GM12878 (cell line): ENCODE measurements around the gene LTBP4. TPM values are rescaled to one million over a fixed set of nuclear protein-coding genes. Genes with fewer than 3 reads are reported as not detected.
A peak's percentile ranks its signal among the peaks of the same experiment; 100 is the strongest.
"Not testable (repeated sequence)": the region's sequence is repeated elsewhere in the genome, so short reads cannot be mapped to it uniquely, and the experiment has no call there.

ENCODE experiments used
- ATAC-seq: fragments of 200-7000 bp; cut with Tn5 transposase; 3 replicates; pipeline ENCODE4 v1.9.1; 2020; ENCODE audit warnings: mild to moderate bottlenecking, moderate library complexity
- BruUV-seq: library from RNA; stranded (reverse); fragments of 400-500 nt; replicated peaks from 2 replicates; lab custom pipeline; 2021; lab: Mats Ljungman, UMichigan
- CTCF ChIA-PET: fragments of 300-600 bp; sonication (Branson Sonifier 250); formaldehyde crosslinking; extraction: SDS; loops from one replicate; lab custom pipeline; 2021; ENCODE audit warnings: inconsistent platforms; lab: Yijun Ruan, JAX
- POLR2A ChIA-PET: fragments of 350-600 bp; formaldehyde crosslinking; extraction: SDS; loops from one replicate; lab custom pipeline; 2021; ENCODE audit warnings: inconsistent platforms; lab: Charles Lee
- RAD21 ChIA-PET: fragments of 300-600 bp; sonication (Branson Sonifier 250); formaldehyde crosslinking; loops from one replicate; lab custom pipeline; 2023; ENCODE audit warnings: antibody characterized with exemption; ENCODE audit not compliant: unreplicated experiment; lab: Charles Lee
- SMC1A ChIA-PET: fragments of 300-600 bp; sonication (Branson Sonifier 250); formaldehyde crosslinking; loops from one replicate; lab custom pipeline; 2023; ENCODE audit not compliant: unreplicated experiment, uncharacterized antibody; lab: Charles Lee
- DNase-seq: peaks from one replicate; pipeline ENCODE4 v3.0.0-alpha.2; 2011; ENCODE audit warnings: low read depth, low spot score
- FAIRE-seq: peaks from 3 replicates; lab custom pipeline; 2011; peaks lifted over from hg19 to GRCh38; lab: Jason Lieb, UNC
- H2AFZ ChIP-seq: 2 replicates; pipeline ENCODE4 v1.6.0; 2011; ENCODE audit warnings: low read depth, low read length, control low read depth; ENCODE audit not compliant: control insufficient read depth
- H3K27ac ChIP-seq: 2 replicates; pipeline ENCODE4 v1.5.1; 2011; ENCODE audit warnings: control low read depth; ENCODE audit not compliant: control insufficient read depth, insufficient read depth
- H3K27me3 ChIP-seq, 2 experiments: replicated peaks in 1 of 2; 2 replicates each; pipeline versions ENCODE4 v1.6.0 to v1.6.1; 2011; ENCODE audit warnings: low read length in 1 of 2; ENCODE audit not compliant: control insufficient read depth in 2 of 2, insufficient read depth in 2 of 2
- H3K36me3 ChIP-seq, 2 experiments: 2 replicates each; pipeline ENCODE4 v1.5.1; 2011; ENCODE audit warnings: low read length in 1 of 2; ENCODE audit not compliant: control insufficient read depth in 2 of 2, insufficient read depth in 2 of 2
- H3K4me1 ChIP-seq: 2 replicates; pipeline ENCODE4 v1.6.1; 2011; ENCODE audit warnings: mild to moderate bottlenecking, low read length, moderate library complexity, mixed read lengths; ENCODE audit not compliant: control insufficient read depth, insufficient read depth
- H3K4me2 ChIP-seq: 2 replicates; pipeline ENCODE4 v1.6.0; 2011; ENCODE audit warnings: control low read depth; ENCODE audit not compliant: control insufficient read depth, insufficient read depth
- H3K4me3 ChIP-seq: fragments of 200-600 bp; sonication (generic); 2 replicates; pipeline ENCODE4 v1.5.1; 2016
- H3K79me2 ChIP-seq: 2 replicates; pipeline ENCODE4 v1.6.0; 2011; ENCODE audit warnings: low read length; ENCODE audit not compliant: control insufficient read depth, insufficient read depth
- H3K9ac ChIP-seq: 2 replicates; pipeline ENCODE4 v1.8.0; 2011; ENCODE audit warnings: low read length, control low read depth, mixed read lengths; ENCODE audit not compliant: control insufficient read depth, insufficient read depth
- H3K9me3 ChIP-seq: replicated peaks from 3 replicates; pipeline ENCODE4 v1.5.1; 2011; ENCODE audit warnings: mild to moderate bottlenecking, low read length; ENCODE audit not compliant: control insufficient read depth, insufficient read depth
- H4K20me1 ChIP-seq: 2 replicates; pipeline ENCODE4 v1.6.0; 2011; ENCODE audit not compliant: control insufficient read depth, insufficient read depth
- FOS ChIP-seq: IDR thresholded peaks from 3 replicates; pipeline ENCODE4 v1.6.1; 2011; ENCODE audit warnings: borderline replicate concordance; ENCODE audit not compliant: insufficient read length; ENCODE audit errors: extremely low read depth
- NFYB ChIP-seq: IDR thresholded peaks from 2 replicates; pipeline ENCODE4 v1.6.1; 2011; ENCODE audit warnings: low read depth, mild to moderate bottlenecking, low read length, improper control_type of control experiment, moderate library complexity; ENCODE audit not compliant: insufficient read depth
- RAD51 ChIP-seq: fragments of 450-650 bp; IDR thresholded peaks from 2 replicates; pipeline ENCODE4 v1.6.1; 2016; ENCODE audit warnings: moderate library complexity, mild to moderate bottlenecking, inconsistent platforms
- WGBS: methylation state at CpG from one replicate; pipeline ENCODE4 v1.1.6; 2016; ENCODE audit warnings: low lambda C conversion rate; ENCODE audit not compliant: insufficient replicate concordance, insufficient coverage; ENCODE audit errors: missing lambda C conversion rate; 5-methylcytosine and 5-hydroxymethylcytosine counted together
- in situ Hi-C: fragments of 300-500 bp; cut with MboI; formaldehyde crosslinking; loops from 9 replicates; pipeline ENCODE4 v1.14.3; 2018; ENCODE audit warnings: mixed read lengths
- intact Hi-C: fragments of 100-400 bp; cut with micrococcal nuclease; formaldehyde crosslinking; loops from one replicate; pipeline ENCODE4 v1.14.2; 2022; ENCODE audit not compliant: unreplicated experiment
- polyA plus RNA-seq, 11 experiments: library from polyadenylated mRNA; depleted of rRNA in 4 of 11; unstranded in 6 of 11; stranded (reverse) in 5 of 11; fragments of >200 nt; fragmentation: Nextera tagmentation in 4 of 11; fragmentation: Illumina TruSeq in 1 of 11; extraction: Ambion mirVana in 4 of 11; extraction: Trizol in 1 of 11; gene quantifications; 1 replicate in 1 of 11; 2 replicates in 10 of 11; pipeline versions ENCODE4 v1.2.1 to v1.2.3, GENCODE V29; 2011 to 2016; ENCODE audit warnings: inconsistent platforms in 2 of 11, missing spikeins in 2 of 11, low read depth in 1 of 11
- total RNA-seq, 4 experiments: library from RNA; depleted of rRNA in 3 of 4; stranded (reverse); fragments of >200 nt in 3 of 4; fragmentation: Illumina TruSeq in 1 of 4; extraction: Trizol in 1 of 4; gene quantifications; 2 replicates each; pipeline versions ENCODE4 v1.2.1 to v1.2.3, GENCODE V29; 2013 to 2021
- TF ChIP-seq, protein P1 (sequence below): IDR thresholded peaks from 2 replicates; pipeline ENCODE4 v1.6.1; 2011; ENCODE audit warnings: borderline replicate concordance, low read depth, mild to moderate bottlenecking, moderate library complexity, mixed read lengths, low read length; ENCODE audit not compliant: insufficient read depth; ENCODE audit errors: extremely low read length

LTBP4 gene
- total and polyA plus RNA-seq, 10 of the 15 experiments (the other 5 are each of a cell fraction or from before 2014, with no cell fraction given) = 0.09 to 34.6 (median 8.5) TPM; not detected in 1

DNA sequence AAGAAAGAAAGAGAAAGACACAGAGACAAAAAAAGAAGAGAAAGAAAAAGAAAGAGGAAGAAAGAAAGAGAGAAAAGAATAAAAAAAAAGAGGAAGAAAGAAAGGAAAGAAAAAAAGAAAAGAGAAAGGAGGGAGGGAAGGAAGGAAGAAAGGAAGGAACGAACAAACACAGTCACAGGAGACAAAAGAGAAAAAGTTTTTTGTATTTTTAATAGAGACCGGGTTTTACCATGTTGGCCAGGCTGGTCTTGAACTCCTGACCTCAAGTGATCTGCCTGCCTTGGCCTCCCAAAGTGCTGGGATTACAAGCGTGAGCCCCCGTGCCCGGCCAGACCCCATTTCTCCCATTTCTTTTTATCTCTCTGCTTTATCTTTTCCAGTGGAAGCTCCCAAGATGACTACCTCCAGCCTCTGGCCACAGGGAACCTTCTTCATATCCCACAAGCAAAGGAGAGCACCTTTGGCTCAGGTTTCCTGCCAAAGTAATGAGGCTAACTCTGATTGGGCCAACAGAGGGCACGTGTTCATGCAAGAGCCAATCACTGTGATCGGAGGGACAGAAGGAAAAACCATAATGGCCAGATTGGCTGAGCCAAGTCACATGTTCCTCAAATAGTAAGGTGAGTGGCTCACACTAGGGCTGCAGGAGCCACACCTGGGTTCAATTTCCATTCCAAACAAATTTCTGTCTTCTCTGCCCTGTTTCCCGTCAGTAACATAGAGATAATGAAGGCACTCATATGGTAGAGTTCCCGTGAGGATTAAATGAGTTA is 48.9 kb downstream of the LTBP4 start:
- H3K27me3 ChIP-seq, H3K27ac ChIP-seq, H3K9ac ChIP-seq, H3K4me3 ChIP-seq, DNase-seq, BruUV-seq, H4K20me1 ChIP-seq, H3K4me2 ChIP-seq, H3K9me3 ChIP-seq, H3K36me3 ChIP-seq, H3K79me2 ChIP-seq, POLR2A ChIA-PET, intact Hi-C loops, RAD21 ChIA-PET, FAIRE-seq, H2AFZ ChIP-seq, H3K4me1 ChIP-seq: not testable (repeated sequence)
- ChIA-PET SMC1A (interaction anchor here (2.0 kb wide), 1 partner anchor 15 kb away, joined by 7 read pairs; no protein-coding TSS in a partner anchor), CTCF (interaction anchor here (2.0 kb wide), 1 partner anchor 16 kb away, joined by 10 read pairs; no protein-coding TSS in a partner anchor)
- ATAC-seq = peak; percentile 46
- peak; percentile 11 for TF ChIP-seq FOS
- peak; percentile 94 for TF ChIP-seq NFYB
- TF ChIP-seq RAD51 = peak; percentile 53; the same call in 1 of the 2 replicates
- TF ChIP-seq, protein P1, sequence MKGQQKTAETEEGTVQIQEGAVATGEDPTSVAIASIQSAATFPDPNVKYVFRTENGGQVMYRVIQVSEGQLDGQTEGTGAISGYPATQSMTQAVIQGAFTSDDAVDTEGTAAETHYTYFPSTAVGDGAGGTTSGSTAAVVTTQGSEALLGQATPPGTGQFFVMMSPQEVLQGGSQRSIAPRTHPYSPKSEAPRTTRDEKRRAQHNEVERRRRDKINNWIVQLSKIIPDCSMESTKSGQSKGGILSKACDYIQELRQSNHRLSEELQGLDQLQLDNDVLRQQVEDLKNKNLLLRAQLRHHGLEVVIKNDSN = peak; percentile 41
- WGBS = 72% methylated on average over 9 of the region's 9 CpGs
- in situ Hi-C loops = loop anchor here (10.0 kb wide), 1 partner anchor 505 kb away; no protein-coding TSS in a partner anchor
